GM21515 (cell line): ENCODE measurements around the gene AK9.
"Not testable (repeated sequence)": the region's sequence is repeated elsewhere in the genome, so short reads cannot be mapped to it uniquely, and the experiment has no call there.

Source experiments
- ATAC-seq: cut with Tn5 transposase; IDR thresholded peaks from one replicate; pipeline ENCODE4 v1.9.1; 2021; ENCODE audit not compliant: unreplicated experiment

AK9 gene

GRCh38 chr6:109628158-109629000 lies 62.6 kb downstream of the AK9 start:
- no peak for ATAC-seq

- no peak for ATAC-seq
Observed at GRCh38 chr6:109626311-109626710, 64.7 kb downstream of the AK9 start.

DNA sequence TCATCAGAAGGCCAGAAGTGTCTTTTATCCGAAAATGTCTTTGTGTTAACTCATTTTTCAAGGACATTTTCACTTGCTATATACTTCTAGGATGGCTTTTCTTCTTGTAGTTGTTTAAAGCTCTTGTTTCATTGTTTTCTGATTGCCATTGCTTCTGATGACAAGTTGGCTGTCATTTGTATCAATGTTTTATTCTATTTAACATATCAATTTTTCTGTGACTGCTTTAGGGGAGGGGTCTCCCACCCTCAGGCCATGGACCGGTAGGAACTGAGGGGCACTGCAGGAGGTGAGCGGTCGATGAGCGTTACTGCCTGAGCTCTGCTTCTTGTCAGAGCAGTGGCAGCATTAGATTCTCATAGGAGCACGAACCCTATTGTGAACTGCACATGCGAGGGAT lies 65.8 kb downstream of the AK9 start:
- no peak for ATAC-seq

DNA sequence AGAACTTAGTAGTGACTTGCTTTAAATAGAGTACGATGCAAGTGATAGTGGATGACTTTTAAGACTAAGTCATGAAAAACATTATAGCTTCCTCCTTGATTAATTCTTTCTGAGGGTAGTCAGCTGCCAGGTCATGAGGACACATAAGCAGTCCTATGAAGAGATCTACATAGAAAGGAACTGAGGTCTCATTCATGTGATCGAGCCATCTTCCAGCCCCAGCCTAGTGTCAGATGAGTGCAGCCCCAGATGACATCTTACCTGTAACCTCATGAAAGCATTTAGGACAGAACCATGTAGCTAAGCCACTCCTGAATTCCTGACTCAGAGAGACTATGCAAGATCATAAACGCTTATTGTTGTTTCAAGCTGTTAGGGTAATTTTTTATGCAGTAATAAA lies 67.7 kb downstream of the AK9 start:
- ATAC-seq = no peak

DNA sequence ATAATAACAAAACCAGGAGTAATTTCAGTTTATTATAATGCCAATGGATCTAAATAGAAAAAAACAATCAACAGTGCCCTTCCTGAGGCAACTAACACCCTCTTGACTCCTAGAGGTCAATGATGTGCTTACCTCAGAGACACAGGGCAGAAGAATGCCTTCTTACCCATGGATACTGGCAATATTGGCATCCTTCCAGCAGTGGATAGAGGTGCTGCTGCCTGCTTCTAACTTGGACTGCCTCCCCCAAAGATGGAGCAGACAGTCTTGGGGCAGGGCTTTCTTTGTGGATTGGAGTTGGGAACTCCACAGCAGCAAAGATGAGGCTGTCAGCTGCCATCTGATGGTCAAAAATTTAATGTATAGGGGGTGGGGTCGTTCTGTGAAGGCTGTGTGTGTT lies 78.7 kb downstream of the AK9 start:
- no peak for ATAC-seq

DNA sequence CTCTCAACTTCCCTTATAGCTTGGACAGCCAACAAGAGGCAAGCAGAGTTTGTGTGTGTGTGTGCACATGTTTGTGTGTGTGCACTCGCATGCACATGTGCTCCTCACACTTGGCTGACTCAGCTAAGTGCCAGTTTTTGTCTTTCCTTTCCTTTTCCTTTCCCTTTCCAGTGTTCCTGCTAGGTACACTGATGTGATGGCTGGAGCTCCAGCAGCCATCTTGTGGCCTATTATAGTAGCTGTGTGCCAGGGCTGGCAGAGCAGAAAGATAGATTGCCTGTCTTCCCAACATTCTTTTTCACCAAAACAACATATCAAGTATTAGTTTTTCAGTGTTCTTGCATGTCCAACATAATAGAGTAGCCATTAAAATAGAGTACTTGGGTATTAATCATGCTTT lies 79.5 kb downstream of the AK9 start:
- no peak for ATAC-seq

DNA sequence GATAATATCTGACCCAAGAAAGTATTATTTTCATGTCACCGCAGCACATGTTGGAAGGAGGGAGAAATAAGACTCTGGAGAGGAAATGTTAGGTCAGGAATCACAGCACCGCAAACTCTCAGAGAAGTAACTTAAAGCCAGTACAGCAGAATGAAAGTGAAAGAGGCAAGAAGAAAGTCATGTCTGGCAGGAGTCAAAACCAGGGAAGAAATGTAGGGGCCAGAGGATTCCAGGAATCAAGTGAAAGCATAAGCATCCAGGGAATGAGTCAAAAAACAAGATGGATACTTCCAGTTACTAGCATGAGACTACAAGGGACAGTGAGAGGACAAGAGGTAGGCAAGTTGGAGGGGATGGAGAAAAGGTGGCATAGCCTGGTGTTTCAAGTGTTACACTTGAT lies 80.4 kb downstream of the AK9 start:
- no peak for ATAC-seq

DNA sequence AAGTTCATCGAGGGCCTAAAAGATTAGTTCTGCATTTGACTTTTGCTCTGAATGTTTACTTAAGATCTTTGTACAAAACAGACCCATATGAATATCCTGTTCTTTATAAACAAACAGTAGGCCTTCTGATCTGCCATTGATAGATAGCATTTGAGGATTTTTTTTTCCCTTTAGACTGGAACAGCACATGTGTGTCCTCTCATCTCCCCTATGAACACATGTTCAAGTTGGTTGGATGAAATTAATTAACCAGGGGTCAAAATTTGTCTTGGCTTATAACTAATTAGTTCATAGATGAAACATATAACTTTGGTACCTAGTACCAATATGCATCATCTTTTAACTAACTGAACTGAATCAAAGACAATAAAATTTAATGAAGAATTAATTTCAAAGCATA lies 81.3 kb downstream of the AK9 start:
- no peak for ATAC-seq

GRCh38 chr6:109606359-109606758 lies 84.6 kb downstream of the AK9 start:
- no peak for ATAC-seq

DNA sequence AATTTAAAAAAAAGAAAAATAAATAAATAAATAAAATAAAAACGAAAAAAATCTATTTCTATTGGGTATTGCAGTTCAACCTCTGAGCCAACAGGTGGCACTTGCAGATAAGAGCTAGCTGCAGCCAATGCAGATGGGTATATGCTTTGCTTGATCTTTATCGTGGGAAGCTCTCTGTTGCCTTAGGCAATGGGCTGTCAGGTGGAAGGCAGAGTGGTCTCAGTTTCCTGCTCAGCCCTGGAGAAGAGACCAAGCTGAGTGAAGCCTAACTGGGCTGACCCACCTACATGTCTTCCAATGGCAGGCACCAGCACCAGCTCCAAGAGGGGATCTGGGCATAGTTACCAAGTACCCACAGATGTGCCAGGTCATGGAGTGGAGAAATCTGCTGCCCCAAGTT lies 95.0 kb downstream of the AK9 start:
- no peak for ATAC-seq

DNA sequence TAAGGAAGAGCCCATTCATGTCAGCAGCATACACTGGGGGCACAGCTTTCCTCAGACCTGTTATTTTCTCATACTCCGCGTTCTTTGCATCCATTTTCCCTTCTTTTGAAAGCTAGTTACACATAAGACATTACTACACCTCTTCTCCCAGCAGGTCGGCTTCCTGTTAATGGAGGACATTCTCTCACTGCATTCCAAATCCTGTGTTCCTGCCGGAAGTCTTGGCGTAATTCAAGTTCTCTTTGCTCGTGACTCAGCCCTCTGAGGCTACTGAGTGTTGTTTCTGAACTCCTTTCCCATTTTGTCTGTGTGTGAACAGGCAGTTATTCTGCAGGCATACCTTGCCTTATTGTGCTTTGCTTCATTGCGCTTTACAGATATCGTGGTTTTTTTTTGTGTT lies 110.5 kb downstream of the AK9 start:
- no peak for ATAC-seq

DNA sequence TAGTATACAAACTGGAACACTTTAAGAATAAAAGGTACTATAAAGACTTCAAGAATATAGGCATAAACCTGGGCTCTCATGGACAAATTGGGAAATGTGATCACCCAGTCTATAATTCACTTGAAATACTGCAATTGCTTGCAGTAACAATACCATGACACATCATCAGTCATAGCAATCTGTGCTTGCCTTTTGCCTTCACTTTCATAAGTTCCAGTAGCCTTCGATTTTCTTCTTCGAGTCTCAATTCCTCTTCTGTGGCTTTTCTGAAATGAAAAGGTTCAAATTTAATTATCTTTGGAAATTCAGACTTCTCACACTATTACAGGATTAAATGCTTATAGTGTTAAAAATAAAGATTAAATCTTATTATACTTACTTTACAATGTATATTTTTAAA lies 111.6 kb downstream of the AK9 start:
- peak; percentile 77 for ATAC-seq

DNA sequence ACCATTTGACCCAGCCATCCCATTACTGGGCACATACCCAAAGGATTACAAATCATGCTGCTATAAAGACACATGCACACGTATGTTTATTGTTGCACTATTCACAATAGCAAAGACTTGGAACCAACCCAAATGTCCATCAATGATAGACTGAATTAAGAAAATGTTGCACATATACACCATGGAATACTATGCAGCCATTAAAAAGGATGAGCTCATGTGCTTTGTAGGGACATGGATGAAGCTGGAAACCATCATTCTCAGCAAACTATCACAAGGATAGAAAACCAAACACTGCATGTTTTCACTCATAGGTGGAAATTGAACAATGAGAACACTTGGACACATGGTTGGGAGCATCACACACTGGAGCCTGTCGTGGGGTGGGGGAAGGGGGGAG lies 121.1 kb downstream of the AK9 start:
- ATAC-seq = not testable (repeated sequence)

DNA sequence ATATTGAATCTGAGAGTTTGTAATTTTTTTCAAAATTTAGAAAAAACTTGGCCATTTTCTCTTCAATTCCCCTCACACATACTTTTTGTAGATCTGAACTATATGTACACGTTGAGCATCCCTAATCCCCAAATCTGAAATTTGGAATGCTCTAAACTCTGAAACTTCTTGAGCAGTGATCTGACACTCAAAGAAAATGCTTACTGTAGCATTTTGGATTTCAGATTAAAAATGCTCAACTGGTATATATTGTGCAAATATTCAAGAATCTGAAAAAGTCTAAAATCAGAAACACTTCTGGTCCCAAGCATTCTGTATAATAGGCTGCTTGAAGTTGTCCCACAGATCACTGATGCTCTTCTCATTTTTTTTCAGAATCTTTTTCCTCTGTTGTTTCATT lies 129.2 kb downstream of the AK9 start:
- no peak for ATAC-seq

GRCh38 chr6:109531446-109531845 lies 159.6 kb downstream of the AK9 start:
- ATAC-seq = no peak

DNA sequence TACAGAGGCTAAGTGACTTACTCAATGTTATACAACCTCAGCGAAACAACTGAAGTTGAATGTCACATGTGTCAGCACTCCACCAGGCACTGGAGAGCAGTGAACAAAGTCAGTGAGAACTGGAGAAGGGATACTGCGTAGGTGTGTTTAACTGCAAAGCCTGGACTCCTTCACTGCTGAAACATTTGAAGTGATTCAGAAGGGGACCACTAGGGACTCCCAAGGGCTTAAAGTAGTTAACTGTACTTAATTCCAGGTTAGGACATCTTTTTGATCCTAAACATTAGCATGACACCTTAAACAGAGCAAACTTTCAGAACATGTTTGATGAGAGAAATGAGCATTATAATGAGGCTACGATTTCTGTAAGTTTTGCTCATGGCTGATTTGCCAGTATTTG lies 163.0 kb downstream of the AK9 start:
- ATAC-seq = no peak

DNA sequence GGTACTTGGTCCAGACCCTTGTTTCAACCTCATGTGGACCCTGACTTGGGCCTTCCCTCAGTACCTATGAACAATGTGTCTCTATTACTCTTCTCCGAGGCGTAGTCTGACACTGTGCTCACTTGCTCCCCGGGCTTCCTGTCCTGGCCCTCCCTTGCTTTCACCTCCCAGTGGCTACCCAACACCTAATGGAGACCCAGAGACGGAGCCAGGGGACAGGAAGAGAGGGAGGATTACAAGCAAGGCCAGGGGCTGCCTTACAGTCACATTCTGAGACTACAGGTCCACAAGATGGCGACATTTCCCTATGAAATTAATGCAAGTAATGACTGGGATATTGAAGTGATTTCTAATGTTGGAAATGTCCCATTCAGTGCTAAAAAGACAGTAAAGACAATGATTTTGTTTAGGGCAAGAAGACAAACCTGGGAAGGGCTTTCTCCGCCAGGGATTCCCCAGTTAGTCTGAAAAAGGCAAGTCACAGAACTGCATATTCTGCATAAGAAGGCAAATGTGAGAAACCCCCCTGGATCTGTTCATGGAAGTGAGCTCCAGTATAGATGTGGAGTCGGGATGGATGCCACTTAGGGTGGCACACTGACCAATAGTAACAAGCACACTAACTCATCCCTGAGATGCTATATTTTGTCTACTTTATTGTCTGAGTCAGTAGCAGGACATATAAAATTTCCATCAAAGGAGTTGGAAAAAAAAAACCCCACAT lies 163.9 kb downstream of the AK9 start:
- ATAC-seq = no peak

DNA sequence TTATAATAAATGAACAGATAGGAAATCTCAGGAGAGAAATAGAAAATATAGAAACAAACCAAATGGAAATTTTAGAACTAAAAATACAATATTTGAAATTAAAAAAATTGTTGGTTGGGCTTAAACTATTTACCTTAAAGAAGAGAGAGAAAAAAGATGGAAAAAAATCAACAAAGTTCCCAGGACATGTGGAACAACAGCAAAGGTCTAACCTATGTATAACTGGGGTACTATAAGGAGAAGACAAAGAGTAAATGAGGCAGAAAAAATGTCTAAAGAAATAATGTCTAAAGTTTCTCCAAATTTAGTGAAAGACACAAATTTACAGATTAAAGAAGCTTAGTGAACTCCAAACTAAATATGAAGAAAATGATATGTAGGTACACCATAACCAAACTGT lies 166.9 kb downstream of the AK9 start:
- ATAC-seq = no peak

- no peak for ATAC-seq
Observed at GRCh38 chr6:109523478-109523877, 167.5 kb downstream of the AK9 start.

DNA sequence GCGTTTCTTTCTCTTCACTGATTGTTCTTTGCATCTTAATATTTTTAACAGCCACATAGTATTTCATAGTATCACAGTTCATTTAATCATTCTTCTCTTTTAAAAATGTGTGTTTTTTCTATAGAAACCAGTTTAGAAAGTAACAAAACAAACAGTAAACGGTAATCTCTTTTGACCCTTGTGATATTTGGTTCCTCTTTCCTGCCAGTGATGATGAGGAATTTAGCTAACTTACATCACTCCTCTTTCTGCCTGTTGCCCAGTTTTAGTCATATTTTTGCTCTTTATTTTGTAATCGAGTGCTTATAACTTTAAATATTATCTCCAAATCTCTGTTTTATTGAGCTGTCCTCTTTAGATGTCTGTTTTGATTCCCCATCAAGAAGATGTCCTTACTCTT lies 169.9 kb downstream of the AK9 start:
- no peak for ATAC-seq

GRCh38 chr6:109519647-109520046 lies 171.4 kb downstream of the AK9 start:
- ATAC-seq = not testable (repeated sequence)

DNA sequence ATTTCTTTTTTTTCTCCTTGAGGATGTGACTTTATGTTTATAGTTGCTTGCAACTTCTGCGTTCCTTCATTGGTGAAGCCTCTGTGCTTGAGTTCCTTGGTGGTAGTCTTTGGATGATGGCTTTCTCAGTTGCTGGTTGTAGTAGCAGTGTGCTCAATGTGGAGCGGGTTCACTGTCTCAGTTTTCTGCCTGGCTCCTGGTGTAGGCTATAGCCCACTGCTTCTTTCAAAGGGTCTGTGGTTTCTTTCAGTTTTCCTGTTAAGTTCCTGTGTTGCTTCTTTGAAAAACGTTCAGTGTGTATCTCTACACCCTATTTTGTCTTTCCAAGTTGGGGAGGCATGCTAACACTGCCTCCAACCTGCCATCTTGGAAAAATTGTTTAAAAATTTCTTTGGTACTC lies 174.1 kb downstream of the AK9 start:
- ATAC-seq = no peak
